ENCODE measurements around the gene SCLT1.

SCLT1 gene

DNA sequence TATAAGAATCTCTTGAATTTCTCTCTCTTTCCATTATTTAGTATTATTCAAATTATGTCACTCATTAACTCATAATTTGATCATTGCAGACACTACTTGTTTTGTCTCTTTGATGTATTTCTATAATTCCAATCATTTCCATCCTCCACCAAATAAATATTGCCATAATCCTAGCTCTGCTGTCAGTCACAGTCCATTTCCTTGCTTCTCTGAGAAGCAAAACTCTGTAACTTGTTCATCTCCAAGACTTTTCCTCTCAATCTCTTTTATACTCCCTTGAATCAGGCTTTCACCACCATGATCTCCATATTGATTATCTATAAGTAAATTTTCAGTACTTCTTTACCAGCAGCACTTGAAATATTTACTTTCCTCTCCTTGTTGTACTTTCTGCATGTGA lies 135.9 kb downstream of the SCLT1 start:
- DNase-seq (ENCODE audit: low spot score), result no peak

DNA sequence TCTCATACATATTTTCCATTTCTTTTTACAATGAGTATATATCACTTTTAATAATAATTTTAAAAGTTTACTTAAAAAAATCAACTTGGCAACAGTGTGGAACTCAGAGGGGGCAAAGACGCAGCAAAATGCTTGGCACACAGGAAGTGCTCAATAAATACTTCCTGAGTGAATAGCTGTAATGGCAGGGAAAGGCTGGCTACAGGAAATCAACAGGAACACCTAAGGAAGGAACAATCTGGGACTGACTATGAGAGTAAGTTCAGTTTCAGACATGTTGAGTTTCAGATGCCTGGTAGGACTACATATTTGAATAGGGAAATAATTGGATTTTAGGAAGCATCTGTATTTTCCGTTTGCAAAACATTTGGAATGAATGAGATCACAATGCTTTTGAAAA lies 137.6 kb downstream of the SCLT1 start:
- no peak for DNase-seq (ENCODE audit: low spot score)

DNA sequence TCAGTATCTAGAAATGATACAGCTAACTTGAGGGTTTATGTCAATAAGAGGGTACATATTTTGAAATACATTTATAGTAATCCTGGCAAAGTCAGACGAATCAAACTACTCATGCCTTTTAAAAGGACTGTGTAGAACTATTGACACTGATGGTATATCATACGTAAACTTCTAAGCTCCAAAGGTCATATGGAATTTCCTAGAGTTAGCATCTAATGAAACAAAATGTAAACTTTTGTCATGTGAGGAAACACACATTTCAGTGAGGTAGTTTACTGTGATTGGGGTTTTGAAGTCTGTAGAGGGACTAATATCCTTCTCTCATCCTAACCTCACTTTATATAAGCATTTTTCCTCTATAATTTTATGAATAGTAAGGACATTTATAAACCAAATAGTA lies 138.4 kb downstream of the SCLT1 start:
- DNase-seq (ENCODE audit: low spot score), result no peak

DNA sequence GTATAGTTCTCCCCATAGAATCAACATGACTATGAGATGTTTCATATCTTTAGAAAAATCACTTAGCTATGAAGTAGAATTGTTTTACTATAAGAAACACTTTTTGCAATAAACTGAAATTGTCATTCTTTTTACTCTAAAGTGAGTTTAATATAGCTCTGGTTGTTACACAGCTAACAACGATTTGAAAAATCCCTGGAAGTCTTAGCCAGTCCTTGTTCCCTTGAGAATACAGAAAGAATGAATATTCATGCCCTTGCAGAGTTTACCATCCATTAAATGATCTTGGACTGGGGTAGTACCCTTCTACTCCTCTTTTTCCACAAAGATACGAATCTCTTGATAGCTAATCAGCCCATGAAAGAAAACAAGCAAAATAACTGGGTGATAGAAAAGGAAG lies 142.0 kb downstream of the SCLT1 start:
- no peak for DNase-seq (ENCODE audit: low spot score)

DNA sequence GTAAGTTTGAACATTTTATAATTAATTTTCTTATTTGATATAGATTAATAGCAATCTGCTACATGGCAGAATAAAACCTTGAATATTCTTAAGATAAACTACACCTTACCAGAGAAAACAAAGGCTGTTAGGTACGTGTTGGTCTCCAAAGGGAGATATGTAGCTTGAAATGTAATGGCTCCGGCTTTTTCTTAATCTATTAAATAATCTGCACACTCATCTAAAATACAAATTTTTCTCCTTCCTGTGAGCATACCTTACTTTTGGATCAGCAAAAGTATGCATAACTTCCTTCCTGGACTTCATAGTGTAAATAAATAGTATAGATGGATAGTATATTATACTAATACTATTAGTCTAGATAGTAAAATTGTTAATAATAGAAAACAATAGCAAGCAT lies 142.5 kb downstream of the SCLT1 start:
- no peak for DNase-seq (ENCODE audit: low spot score)

DNA sequence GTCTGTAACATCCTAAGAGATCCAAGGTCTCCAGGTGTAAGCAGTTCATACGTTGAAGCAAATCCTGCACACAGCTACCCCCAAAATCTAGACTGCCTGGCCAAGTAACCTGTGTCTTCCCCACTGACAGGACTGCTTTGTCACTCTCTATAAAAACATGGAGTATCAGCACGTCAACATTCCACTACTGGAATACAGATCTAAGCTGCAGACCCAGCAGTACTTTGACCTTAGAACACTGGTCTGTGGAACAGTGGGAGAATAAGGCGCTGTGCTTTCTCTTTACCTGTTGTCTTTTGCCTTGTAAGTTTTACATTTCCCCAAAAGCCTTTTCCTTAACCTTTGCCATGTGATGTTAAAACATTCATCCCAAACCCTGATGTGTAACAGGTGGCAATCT lies 146.4 kb downstream of the SCLT1 start:
- no peak for DNase-seq (ENCODE audit: low spot score)

DNA sequence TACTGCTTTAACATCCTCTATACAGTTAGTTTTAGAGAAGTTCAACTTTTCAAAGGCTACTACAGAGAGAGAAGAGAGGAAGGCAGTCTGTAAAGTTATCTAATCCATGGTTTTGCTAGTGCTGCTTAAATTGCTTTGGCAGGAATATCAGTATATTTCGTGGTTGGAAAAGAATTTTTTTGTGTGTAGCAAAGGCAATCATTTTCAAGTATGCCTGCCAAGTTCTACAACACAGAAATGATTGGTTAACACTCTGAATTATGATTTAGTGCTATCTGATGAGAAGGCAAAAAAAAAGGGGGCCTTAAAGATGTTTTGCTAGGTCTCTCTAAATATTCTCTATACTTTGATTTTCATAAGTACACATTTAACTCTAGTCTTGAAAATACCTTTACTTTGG lies 150.7 kb downstream of the SCLT1 start:
- DNase-seq (ENCODE audit: low spot score), result no peak

DNA sequence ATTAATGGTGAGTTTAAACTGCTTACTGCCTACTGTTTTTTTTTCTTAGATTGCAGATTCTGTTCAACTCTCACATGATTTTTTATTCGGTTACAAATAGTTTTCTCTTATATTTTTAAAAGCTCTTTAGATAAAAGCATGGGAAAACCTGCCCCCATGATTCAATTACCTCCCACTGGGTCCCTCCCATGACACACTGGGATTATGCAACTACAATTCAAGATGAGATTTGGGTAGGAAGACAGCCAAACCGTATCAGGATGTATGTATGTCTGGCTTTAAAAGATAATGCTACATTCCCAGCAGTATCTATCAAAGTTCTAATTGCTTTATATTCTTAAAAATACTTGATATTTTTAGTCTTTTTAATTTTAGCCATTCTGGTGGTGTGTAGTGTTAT lies 152.4 kb downstream of the SCLT1 start:
- DNase-seq (ENCODE audit: low spot score), result no peak

DNA sequence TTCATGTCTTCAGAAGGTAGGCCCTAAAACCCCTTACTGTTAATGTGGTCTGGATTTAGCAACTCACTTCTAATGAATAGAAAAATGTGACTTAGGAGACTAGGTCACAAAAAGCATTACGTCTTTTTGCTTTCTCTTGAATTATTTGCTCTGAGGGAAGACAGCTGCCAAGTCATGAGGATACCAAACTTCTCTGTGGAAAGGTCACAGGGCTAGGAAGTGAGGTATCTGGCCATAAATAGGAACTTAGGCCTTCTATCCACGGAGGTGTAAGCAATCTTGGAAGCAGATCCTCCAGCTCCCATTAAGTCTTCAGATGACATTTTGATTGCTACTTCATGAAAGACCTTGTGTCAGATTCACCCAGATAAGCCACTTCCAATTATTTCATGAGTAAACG lies 163.3 kb downstream of the SCLT1 start:
- no peak for DNase-seq (ENCODE audit: low spot score)

DNA sequence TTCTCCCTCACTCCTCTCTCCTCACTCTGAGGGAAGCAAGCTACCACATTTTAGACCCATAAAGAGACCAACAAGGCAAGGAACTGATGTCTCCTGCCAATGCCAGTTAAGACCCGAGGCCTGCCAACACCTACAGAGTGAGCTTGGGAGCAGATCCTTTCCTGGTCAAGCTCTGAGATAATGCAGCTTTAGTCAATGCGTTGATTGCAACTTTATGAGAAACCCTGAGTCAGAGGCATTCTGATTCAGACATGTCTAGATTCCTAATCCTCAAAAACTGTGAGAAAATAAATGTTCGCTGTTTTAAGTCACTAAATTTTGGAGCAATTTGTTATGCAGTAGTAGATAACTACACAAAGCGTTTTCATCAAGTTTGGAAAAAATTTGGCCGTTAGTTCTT lies 168.4 kb downstream of the SCLT1 start:
- DNase-seq (ENCODE audit: low spot score), result no peak

DNA sequence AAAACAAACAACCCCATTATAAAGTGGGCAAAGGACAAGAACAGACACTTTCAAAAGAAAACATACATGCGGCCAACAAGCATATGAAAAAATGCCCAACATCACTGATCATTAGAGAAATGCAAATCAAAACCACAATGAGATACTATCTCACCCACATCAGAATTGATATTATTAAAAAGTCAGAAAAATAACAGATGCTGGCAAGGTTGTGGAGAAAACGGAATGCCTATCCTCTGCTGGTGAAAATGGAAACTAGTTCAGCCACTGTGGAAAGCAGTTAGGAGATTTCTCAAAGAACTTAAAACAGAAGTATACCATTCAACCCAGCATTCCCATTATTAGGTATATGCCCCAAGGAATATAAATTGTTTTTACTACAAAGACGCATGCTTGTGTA lies 171.4 kb downstream of the SCLT1 start:
- no peak for DNase-seq (ENCODE audit: low spot score)

DNA sequence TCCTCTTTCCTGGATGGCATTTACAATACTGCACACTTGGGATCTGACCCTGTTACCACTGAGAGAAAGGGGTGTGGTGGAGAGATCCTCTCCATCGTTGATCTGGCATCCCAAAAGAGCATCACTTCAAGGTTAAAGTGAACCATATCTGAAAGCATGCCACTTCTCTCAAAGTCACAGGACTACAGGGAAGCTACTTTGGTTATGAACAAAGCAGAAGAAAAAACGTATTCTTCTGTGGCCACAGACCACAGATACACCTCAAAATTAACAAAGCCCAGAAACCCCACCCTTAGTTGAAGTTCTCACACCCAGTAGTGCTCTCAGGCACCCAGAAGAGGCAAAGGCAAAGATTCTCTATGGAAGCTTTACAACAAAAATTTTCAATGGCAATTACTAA lies 175.6 kb downstream of the SCLT1 start:
- no peak for DNase-seq (ENCODE audit: low spot score)

DNA sequence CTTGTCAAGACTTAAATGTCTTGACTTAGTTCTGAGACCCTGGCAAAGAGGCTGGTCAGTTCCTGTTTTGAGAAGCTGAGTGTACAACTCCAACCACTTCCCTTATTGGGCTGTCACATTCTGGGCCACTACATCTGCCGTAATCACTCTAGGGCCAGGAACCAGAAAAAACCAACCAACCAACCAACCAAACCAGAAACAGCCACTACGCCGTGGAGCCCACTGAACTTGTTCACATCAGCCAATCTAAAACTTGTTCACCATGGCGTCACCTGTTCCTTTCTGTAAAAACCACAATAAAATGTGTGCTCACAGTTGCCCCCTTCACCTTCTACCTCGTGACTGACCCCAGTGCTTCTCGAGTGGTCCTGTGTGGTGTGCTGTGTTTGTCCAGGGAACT lies 176.5 kb downstream of the SCLT1 start:
- DNase-seq (ENCODE audit: low spot score), result no peak

DNA sequence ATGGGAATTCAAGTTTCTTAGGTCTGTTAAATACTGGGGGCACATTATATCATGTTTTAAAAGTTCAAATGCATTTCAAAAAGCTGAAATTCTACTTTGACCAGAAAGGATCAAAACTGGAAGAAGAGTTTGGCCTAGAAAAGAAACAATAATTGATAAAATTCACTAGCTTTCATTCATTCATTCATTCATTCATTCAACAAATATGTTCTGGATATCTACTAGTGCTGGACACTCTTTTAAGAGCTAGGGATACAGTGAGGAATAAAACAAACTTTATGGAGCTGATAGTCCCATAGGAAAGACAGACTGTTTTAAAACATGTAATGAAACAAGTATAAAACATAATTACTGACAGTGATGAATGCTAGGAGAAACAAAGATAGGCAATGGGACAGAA lies 177.8 kb downstream of the SCLT1 start:
- no peak for DNase-seq (ENCODE audit: low spot score)

DNA sequence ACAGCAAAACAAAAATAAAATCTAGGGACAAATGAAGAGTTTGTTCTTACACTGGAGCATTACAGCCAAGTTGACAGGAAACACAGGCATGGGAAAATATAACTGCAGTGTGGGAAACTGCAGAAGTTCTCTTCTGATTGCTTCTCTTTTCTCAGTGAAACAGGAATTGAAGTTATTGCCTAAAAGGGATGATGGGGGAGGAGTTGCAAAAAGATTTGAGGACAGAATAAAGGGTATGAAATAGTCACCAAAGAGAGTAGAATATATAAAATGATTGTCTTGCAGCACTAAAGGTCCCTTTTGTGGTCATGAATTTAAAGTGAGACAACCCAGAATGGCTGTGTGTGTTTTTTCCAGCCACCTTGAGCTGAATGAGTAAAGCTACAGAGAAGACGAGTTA lies 180.1 kb downstream of the SCLT1 start:
- DNase-seq (ENCODE audit: low spot score), result no peak

DNA sequence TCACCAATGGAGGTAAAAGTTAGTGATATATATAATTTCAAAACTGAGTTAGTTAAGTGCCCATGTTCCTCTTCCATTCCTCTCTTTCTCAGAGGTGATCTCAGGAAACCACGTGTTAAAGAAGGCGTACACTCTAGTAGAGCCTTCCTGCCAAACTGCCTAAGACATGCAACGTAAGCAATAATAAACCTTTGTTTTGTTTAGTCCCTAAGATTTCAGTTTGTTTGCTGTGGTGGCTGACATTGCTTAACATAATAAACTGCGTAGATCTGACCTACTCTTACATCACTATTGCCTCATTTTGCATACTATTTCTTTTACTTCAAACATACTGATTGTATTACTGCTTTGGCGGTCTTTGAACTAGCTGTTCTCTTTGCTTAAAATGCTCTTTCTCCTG lies 184.6 kb downstream of the SCLT1 start:
- DNase-seq (ENCODE audit: low spot score), result no peak

DNA sequence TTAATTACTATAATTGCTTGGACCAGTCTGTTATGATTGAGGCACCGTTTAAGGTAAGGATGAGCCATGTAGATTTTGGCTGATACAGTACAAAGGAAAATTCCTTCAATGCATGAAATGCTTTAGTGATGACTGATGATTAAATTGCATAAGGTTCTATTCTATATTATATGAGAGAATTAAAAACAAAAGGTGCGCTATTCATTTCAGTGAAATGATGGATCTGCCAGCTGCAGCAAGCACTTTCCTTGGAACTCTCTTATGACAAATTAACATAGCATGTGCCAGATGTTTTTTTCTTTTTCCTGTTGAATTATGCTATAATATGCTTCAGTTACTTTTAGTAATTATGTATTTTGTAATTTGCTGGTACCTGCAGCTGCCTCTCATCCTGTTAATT lies 185.4 kb downstream of the SCLT1 start:
- no peak for DNase-seq (ENCODE audit: low spot score)

DNA sequence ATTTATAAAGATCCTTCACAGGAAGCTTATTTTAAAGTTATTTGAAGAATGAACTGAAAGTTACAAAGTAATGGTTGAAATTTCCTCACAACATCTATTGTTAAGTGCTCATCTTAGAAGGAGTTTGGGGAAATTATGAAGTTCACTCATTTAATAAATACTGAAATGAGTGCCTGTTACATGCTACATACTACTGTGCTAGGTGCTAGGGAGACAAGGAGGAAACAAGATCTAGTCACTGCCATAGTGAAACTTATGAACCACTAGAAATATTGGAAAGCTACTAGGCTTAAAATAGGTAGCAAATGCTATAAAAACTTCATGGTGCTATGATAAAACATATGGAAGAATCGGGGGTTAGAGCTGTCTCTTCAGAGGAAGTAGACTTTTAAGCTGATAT lies 186.8 kb downstream of the SCLT1 start:
- no peak for DNase-seq (ENCODE audit: low spot score)

DNA sequence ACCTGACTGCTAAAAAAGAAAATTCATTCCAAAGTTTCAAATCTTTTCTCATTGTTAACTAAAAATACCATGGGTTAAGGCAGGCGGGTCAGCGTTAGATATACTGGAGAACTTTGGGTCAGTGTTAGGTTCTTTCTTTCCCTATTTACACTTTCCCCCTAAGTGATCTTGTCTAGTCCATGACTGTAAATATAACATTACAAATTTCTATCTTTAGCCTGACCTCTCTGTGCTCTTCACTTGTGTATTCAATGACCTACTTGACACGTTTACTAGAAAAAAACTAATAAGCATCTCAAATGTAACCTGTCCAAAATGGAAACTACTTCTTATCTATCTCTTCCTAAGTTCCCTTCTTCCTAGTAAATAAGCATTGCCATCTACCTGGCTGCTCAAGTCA lies 188.5 kb downstream of the SCLT1 start:
- no peak for DNase-seq (ENCODE audit: low spot score)

DNA sequence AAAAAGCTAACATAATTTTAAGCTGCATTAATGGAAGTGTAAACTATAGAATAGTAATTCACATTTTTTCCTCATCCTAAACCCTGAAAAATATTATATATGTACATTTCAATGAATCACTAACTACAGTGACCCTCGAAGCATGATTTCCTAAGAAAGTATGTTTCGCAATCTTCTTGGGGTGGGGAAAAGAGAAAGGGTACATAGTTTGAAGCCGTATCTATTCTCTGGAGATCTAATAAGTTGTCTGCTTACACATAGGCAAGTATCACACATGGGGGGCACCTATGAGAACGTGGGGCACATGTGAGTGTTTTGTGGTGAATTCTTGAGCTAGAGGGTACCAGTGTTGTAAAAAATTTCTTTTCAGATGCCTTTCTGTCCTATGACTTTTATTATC lies 212.7 kb downstream of the SCLT1 start:
- no peak for DNase-seq (ENCODE audit: low spot score)

DNA sequence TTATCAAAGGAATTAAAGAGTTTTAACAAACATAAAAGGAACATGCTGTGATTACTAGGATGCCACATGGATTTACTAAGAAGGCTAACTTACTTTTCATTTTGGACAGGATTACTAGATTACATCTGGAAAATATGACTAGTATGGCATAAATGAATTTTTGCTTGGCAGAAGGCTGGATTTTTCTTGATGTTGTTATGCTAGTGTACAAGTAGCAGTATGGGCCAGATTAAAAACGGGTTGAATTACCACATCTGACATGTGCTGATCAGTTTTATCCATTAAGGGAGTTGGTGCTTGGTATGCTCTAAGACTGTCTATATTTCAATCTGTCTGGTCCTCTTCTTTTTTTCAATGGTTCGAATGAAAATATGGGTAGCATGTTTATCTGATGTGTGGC lies 213.4 kb downstream of the SCLT1 start:
- no peak for DNase-seq (ENCODE audit: low spot score)

DNA sequence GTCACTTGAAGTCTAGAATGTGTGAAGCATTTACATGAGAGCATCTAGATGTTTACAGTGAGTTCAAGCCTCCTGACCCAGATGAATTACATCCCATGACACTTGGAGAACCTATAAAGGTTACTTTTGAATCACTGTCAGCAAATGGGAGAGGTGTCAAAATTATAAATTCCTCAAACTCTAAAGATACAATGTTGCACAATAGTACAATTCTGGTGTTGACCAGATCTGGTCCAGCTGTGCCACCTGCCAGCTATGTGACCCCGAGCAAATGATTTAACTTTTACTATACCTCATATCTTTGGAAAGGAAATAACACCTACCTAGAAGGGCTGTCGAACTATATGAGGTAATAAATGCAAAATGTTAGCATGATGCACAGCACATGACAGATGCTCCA lies 214.1 kb downstream of the SCLT1 start:
- no peak for DNase-seq (ENCODE audit: low spot score)

DNA sequence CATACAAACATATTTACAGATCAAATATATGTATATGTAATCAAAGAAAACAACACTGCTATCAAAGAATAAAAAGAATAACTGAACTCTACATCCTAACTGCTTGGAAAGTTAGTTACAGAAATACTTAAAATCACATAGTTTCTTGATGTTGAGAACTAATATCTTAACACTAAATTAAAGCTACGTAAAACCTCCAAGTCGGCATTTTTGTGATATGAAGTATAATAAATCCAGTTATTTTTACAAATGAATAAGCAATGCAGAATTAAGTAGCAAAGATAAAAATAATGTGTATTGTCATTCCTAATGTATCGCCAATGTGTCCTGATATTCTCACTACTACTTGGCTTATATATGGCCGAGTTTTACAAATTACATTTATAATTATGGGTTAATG lies 215.4 kb downstream of the SCLT1 start:
- DNase-seq (ENCODE audit: low spot score), result no peak

DNA sequence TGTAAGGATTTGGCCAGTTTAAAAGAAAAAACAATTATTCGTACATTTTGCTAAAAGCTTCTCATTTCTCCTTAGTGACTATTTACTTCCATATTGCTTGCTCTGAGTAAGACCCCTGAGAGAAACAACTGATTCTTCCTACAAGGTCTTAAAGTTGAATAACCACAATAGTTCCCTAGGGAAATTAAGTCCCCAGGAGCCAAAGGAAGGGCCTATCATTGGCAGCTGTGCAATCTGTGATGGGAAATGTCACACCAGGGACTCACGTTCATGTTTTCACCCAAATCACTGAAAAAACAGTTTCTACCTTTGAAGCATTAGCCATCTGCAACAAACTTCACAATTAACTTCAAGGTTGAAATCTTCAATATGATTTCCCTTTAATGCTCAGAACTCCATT lies 217.1 kb downstream of the SCLT1 start:
- DNase-seq (ENCODE audit: low spot score), result no peak

DNA sequence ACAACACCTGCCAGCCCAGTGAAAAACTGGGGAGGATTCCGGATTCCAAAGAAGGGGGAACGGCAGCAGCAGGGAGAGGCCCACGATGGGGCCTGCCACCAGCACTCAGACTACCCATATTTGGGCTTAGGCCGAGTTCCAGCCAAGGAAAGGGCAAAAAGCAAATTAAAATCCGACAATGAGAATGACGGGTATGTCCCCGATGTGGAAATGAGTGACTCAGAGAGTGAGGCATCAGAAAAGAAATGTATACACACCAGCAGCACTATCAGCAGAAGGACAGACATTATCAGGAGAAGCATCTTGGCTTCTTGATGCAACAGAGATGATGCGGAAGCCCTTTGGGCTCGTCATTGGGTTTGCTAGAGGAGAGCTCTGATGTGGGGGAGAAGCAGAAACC lies 221.4 kb downstream of the SCLT1 start:
- no peak for DNase-seq (ENCODE audit: low spot score)
